GM12878 (cell line): Measurements from ENCODE around the gene HMCES. TPM values are rescaled to one million over a fixed set of nuclear protein-coding genes. Genes with fewer than 3 reads are reported as not detected.

Source experiments
- ATAC-seq: fragments of 200-7000 bp; cut with Tn5 transposase; 3 replicates; pipeline ENCODE4 v1.9.1; 2020; ENCODE audit warnings: mild to moderate bottlenecking, moderate library complexity
- BruUV-seq: library from RNA; stranded (reverse); fragments of 400-500 nt; replicated peaks from 2 replicates; lab custom pipeline; 2021; lab: Mats Ljungman, UMichigan
- CTCF ChIA-PET: fragments of 300-600 bp; sonication (Branson Sonifier 250); formaldehyde crosslinking; extraction: SDS; loops from one replicate; lab custom pipeline; 2021; ENCODE audit warnings: inconsistent platforms; lab: Yijun Ruan, JAX
- POLR2A ChIA-PET: fragments of 350-600 bp; formaldehyde crosslinking; extraction: SDS; loops from one replicate; lab custom pipeline; 2021; ENCODE audit warnings: inconsistent platforms; lab: Charles Lee
- RAD21 ChIA-PET: fragments of 300-600 bp; sonication (Branson Sonifier 250); formaldehyde crosslinking; loops from one replicate; lab custom pipeline; 2023; ENCODE audit warnings: antibody characterized with exemption; ENCODE audit not compliant: unreplicated experiment; lab: Charles Lee
- SMC1A ChIA-PET: fragments of 300-600 bp; sonication (Branson Sonifier 250); formaldehyde crosslinking; loops from one replicate; lab custom pipeline; 2023; ENCODE audit not compliant: unreplicated experiment, uncharacterized antibody; lab: Charles Lee
- DNase-seq: peaks from one replicate; pipeline ENCODE4 v3.0.0-alpha.2; 2011; ENCODE audit warnings: low read depth, low spot score
- FAIRE-seq: peaks from 3 replicates; lab custom pipeline; 2011; peaks lifted over from hg19 to GRCh38; lab: Jason Lieb, UNC
- H2AFZ ChIP-seq: 2 replicates; pipeline ENCODE4 v1.6.0; 2011; ENCODE audit warnings: low read depth, low read length, control low read depth; ENCODE audit not compliant: control insufficient read depth
- H3K27ac ChIP-seq: 2 replicates; pipeline ENCODE4 v1.5.1; 2011; ENCODE audit warnings: control low read depth; ENCODE audit not compliant: control insufficient read depth, insufficient read depth
- H3K27me3 ChIP-seq, 2 experiments: replicated peaks in 1 of 2; 2 replicates each; pipeline versions ENCODE4 v1.6.0 to v1.6.1; 2011; ENCODE audit warnings: low read length in 1 of 2; ENCODE audit not compliant: control insufficient read depth in 2 of 2, insufficient read depth in 2 of 2
- H3K36me3 ChIP-seq, 2 experiments: 2 replicates each; pipeline ENCODE4 v1.5.1; 2011; ENCODE audit warnings: low read length in 1 of 2; ENCODE audit not compliant: control insufficient read depth in 2 of 2, insufficient read depth in 2 of 2
- H3K4me1 ChIP-seq: 2 replicates; pipeline ENCODE4 v1.6.1; 2011; ENCODE audit warnings: mild to moderate bottlenecking, low read length, moderate library complexity, mixed read lengths; ENCODE audit not compliant: control insufficient read depth, insufficient read depth
- H3K4me2 ChIP-seq: 2 replicates; pipeline ENCODE4 v1.6.0; 2011; ENCODE audit warnings: control low read depth; ENCODE audit not compliant: control insufficient read depth, insufficient read depth
- H3K4me3 ChIP-seq: fragments of 200-600 bp; sonication (generic); 2 replicates; pipeline ENCODE4 v1.5.1; 2016
- H3K79me2 ChIP-seq: 2 replicates; pipeline ENCODE4 v1.6.0; 2011; ENCODE audit warnings: low read length; ENCODE audit not compliant: control insufficient read depth, insufficient read depth
- H3K9ac ChIP-seq: 2 replicates; pipeline ENCODE4 v1.8.0; 2011; ENCODE audit warnings: low read length, control low read depth, mixed read lengths; ENCODE audit not compliant: control insufficient read depth, insufficient read depth
- H3K9me3 ChIP-seq: replicated peaks from 3 replicates; pipeline ENCODE4 v1.5.1; 2011; ENCODE audit warnings: mild to moderate bottlenecking, low read length; ENCODE audit not compliant: control insufficient read depth, insufficient read depth
- H4K20me1 ChIP-seq: 2 replicates; pipeline ENCODE4 v1.6.0; 2011; ENCODE audit not compliant: control insufficient read depth, insufficient read depth
- FOXM1 ChIP-seq: IDR thresholded peaks from 2 replicates; pipeline ENCODE4 v1.6.1; 2012; ENCODE audit warnings: low read depth, mild to moderate bottlenecking, inconsistent platforms, low read length, moderate library complexity
- HCFC1 ChIP-seq: fragments of 150-350 bp; IDR thresholded peaks from 2 replicates; pipeline ENCODE4 v1.6.1; 2014; ENCODE audit warnings: low read length
- HDAC6 ChIP-seq: fragments of 200-600 bp; sonication (generic); IDR thresholded peaks from one replicate; pipeline ENCODE4 v1.8.0; 2017; ENCODE audit warnings: antibody characterized with exemption; ENCODE audit not compliant: unreplicated experiment
- NBN ChIP-seq: fragments of 450-650 bp; IDR thresholded peaks from 2 replicates; pipeline ENCODE4 v1.6.1; 2016
- NFYB ChIP-seq: IDR thresholded peaks from 2 replicates; pipeline ENCODE4 v1.6.1; 2011; ENCODE audit warnings: low read depth, mild to moderate bottlenecking, low read length, improper control_type of control experiment, moderate library complexity; ENCODE audit not compliant: insufficient read depth
- NR2C1 ChIP-seq: fragments of 450-650 bp; IDR thresholded peaks from 2 replicates; pipeline ENCODE4 v1.6.1; 2017; ENCODE audit warnings: antibody characterized with exemption, mild to moderate bottlenecking, moderate library complexity
- SMAD1 ChIP-seq: fragments of 450-650 bp; IDR thresholded peaks from 2 replicates; pipeline ENCODE4 v1.6.1; 2018; ENCODE audit warnings: mild to moderate bottlenecking, low read depth; ENCODE audit not compliant: partially characterized antibody
- SMAD5 ChIP-seq: IDR thresholded peaks from 2 replicates; pipeline ENCODE4 v1.6.1; 2016; ENCODE audit warnings: antibody characterized with exemption, low read depth
- SPI1 ChIP-seq: IDR thresholded peaks from 2 replicates; pipeline ENCODE4 v1.6.1; 2011; ENCODE audit warnings: low read depth, mild to moderate bottlenecking, low read length, moderate library complexity, borderline replicate concordance; ENCODE audit not compliant: insufficient read depth
- SREBF2 ChIP-seq: IDR thresholded peaks from 2 replicates; pipeline ENCODE4 v1.6.1; 2012; ENCODE audit warnings: mild to moderate bottlenecking, low read length
- SUPT20H ChIP-seq: IDR thresholded peaks from 2 replicates; pipeline ENCODE4 v1.6.1; 2011; ENCODE audit warnings: low read depth, mild to moderate bottlenecking, low read length, moderate library complexity, borderline replicate concordance; ENCODE audit not compliant: control insufficient read depth
- TCF3 ChIP-seq: IDR thresholded peaks from 2 replicates; pipeline ENCODE4 v1.6.1; 2012; ENCODE audit warnings: low read depth, mild to moderate bottlenecking, low read length, borderline replicate concordance; ENCODE audit not compliant: insufficient read depth
- ZNF274 ChIP-seq: IDR thresholded peaks from one replicate; pipeline ENCODE4 v1.8.0; 2011; ENCODE audit not compliant: insufficient read length, insufficient read depth
- ZNF384 ChIP-seq: IDR thresholded peaks from 2 replicates; pipeline ENCODE4 v1.6.1; 2012; ENCODE audit warnings: low read depth, mild to moderate bottlenecking, low read length, improper control_type of control experiment, borderline replicate concordance
- WGBS: methylation state at CpG from one replicate; pipeline ENCODE4 v1.1.6; 2016; ENCODE audit warnings: low lambda C conversion rate; ENCODE audit not compliant: insufficient replicate concordance, insufficient coverage; ENCODE audit errors: missing lambda C conversion rate; 5-methylcytosine and 5-hydroxymethylcytosine counted together
- in situ Hi-C: fragments of 300-500 bp; cut with MboI; formaldehyde crosslinking; loops from 9 replicates; pipeline ENCODE4 v1.14.3; 2018; ENCODE audit warnings: mixed read lengths
- intact Hi-C: fragments of 100-400 bp; cut with micrococcal nuclease; formaldehyde crosslinking; loops from one replicate; pipeline ENCODE4 v1.14.2; 2022; ENCODE audit not compliant: unreplicated experiment
- polyA plus RNA-seq, 11 experiments: library from polyadenylated mRNA; depleted of rRNA in 4 of 11; unstranded in 6 of 11; stranded (reverse) in 5 of 11; fragments of >200 nt; fragmentation: Nextera tagmentation in 4 of 11; fragmentation: Illumina TruSeq in 1 of 11; extraction: Ambion mirVana in 4 of 11; extraction: Trizol in 1 of 11; gene quantifications; 1 replicate in 1 of 11; 2 replicates in 10 of 11; pipeline versions ENCODE4 v1.2.1 to v1.2.3, GENCODE V29; 2011 to 2016; ENCODE audit warnings: inconsistent platforms in 2 of 11, missing spikeins in 2 of 11, low read depth in 1 of 11
- total RNA-seq, 4 experiments: library from RNA; depleted of rRNA in 3 of 4; stranded (reverse); fragments of >200 nt in 3 of 4; fragmentation: Illumina TruSeq in 1 of 4; extraction: Trizol in 1 of 4; gene quantifications; 2 replicates each; pipeline versions ENCODE4 v1.2.1 to v1.2.3, GENCODE V29; 2013 to 2021
- TF ChIP-seq, protein P1 (sequence below): IDR thresholded peaks from 2 replicates; pipeline ENCODE4 v1.6.1; 2012; ENCODE audit warnings: low read depth, low read length, improper control_type of control experiment
- TF ChIP-seq, protein P2 (sequence below): IDR thresholded peaks from 2 replicates; pipeline ENCODE4 v1.6.1; 2012; ENCODE audit warnings: improper control_type of control experiment, low read depth, low read length; ENCODE audit not compliant: insufficient replicate concordance
- TF ChIP-seq, protein P3 (sequence below): IDR thresholded peaks from 2 replicates; pipeline ENCODE4 v1.6.1; 2011; ENCODE audit warnings: borderline replicate concordance, low read depth, mild to moderate bottlenecking, moderate library complexity, low read length; ENCODE audit not compliant: insufficient read depth, poor library complexity, severe bottlenecking

Gene HMCES
- total and polyA plus RNA-seq, 10 of the 15 experiments (the other 5 are each of a cell fraction or from before 2014, with no cell fraction given), result 12.4 to 49.8 (median 27.0) TPM

DNA sequence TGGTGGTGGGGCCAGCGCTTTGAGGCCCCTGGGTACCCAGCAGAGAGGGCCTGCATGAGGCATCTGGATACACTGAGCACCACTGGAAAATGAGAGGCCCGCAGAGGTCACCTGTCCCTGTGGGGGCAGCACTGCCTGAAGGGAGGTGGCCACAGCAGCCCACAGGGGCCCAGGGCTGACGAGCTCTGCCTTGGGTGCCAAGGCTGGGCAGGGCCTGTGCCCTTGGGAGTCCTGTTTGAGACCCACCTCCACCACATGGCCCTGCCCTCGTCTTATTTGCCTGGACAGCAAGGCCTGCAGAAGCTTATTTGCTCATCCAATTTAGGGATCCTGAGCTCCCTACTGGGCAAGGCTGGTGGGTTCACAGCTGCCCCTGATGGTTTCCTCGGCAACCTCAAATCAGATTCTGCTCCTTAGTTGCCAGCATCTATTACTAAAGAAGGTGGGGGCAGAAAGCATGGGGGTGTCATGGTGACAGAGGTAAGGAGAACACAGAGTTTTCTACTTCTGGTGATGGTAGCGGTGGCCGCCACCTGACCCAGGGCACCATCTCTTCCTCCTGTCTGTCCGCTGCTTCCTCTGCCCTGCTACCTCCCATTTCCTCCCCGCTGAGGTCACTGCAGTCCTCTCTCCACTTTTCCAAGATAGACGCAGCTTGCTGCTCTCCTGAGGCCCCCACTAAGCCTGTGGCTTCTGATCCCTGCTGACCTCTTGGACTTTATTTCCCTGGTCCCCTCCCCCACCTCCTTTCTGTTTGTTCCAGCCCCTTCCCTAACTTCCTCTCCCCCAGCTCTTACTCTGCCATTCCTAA, 62.9 kb downstream of the HMCES start:
- ChIA-PET POLR2A (interaction anchor here (0.7 kb wide), 1 partner anchor 1339 kb away, joined by 3 read pairs; no protein-coding TSS in a partner anchor), SMC1A (interaction anchor here (0.6 kb wide), 1 partner anchor 649 kb away, joined by 3 read pairs; no protein-coding TSS in a partner anchor), RAD21 (no interaction called here), CTCF (no interaction called here)
- BruUV-seq, result no TSS peak
- ATAC-seq (no peak), DNase-seq (no peak), FAIRE-seq (no peak)
- in situ Hi-C loops (no loop called here), intact Hi-C loops (no loop called here)
- Histone ChIP-seq H3K4me3 (no peak overlapping the region), H3K4me1 (no peaks in the 10 kb centered on the region), H3K27me3 (no peaks in the 10 kb centered on the region; a peak in 1 of 4 replicates), H3K4me2 (no peak overlapping the region), H3K9ac (no peak overlapping the region), H4K20me1 (no peaks in the 10 kb centered on the region), H3K27ac (no peak overlapping the region), H3K9me3 (no peaks in the 10 kb centered on the region), H2AFZ (no peak overlapping the region), H3K36me3 (no peaks in the 10 kb centered on the region), H3K79me2 (no peaks in the 10 kb centered on the region)
- no peak for TF ChIP-seq NBN
- TF ChIP-seq SUPT20H, result no peak
- no peak for TF ChIP-seq SMAD5
- TF ChIP-seq SPI1, result no peak
- TF ChIP-seq, protein P1, sequence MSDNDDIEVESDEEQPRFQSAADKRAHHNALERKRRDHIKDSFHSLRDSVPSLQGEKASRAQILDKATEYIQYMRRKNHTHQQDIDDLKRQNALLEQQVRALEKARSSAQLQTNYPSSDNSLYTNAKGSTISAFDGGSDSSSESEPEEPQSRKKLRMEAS, result no peak
- TF ChIP-seq, protein P2, sequence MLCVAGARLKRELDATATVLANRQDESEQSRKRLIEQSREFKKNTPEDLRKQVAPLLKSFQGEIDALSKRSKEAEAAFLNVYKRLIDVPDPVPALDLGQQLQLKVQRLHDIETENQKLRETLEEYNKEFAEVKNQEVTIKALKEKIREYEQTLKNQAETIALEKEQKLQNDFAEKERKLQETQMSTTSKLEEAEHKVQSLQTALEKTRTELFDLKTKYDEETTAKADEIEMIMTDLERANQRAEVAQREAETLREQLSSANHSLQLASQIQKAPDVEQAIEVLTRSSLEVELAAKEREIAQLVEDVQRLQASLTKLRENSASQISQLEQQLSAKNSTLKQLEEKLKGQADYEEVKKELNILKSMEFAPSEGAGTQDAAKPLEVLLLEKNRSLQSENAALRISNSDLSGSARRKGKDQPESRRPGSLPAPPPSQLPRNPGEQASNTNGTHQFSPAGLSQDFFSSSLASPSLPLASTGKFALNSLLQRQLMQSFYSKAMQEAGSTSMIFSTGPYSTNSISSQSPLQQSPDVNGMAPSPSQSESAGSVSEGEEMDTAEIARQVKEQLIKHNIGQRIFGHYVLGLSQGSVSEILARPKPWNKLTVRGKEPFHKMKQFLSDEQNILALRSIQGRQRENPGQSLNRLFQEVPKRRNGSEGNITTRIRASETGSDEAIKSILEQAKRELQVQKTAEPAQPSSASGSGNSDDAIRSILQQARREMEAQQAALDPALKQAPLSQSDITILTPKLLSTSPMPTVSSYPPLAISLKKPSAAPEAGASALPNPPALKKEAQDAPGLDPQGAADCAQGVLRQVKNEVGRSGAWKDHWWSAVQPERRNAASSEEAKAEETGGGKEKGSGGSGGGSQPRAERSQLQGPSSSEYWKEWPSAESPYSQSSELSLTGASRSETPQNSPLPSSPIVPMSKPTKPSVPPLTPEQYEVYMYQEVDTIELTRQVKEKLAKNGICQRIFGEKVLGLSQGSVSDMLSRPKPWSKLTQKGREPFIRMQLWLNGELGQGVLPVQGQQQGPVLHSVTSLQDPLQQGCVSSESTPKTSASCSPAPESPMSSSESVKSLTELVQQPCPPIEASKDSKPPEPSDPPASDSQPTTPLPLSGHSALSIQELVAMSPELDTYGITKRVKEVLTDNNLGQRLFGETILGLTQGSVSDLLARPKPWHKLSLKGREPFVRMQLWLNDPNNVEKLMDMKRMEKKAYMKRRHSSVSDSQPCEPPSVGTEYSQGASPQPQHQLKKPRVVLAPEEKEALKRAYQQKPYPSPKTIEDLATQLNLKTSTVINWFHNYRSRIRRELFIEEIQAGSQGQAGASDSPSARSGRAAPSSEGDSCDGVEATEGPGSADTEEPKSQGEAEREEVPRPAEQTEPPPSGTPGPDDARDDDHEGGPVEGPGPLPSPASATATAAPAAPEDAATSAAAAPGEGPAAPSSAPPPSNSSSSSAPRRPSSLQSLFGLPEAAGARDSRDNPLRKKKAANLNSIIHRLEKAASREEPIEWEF, result no peak
- no peak for TF ChIP-seq HDAC6
- no peak for TF ChIP-seq FOXM1
- no peak for TF ChIP-seq NR2C1
- TF ChIP-seq ZNF274, result no peak
- no peak for TF ChIP-seq NFYB
- TF ChIP-seq HCFC1, result no peak
- TF ChIP-seq SMAD1, result no peak
- no peak for TF ChIP-seq SREBF2
- no peak for TF ChIP-seq TCF3
- TF ChIP-seq, protein P3, sequence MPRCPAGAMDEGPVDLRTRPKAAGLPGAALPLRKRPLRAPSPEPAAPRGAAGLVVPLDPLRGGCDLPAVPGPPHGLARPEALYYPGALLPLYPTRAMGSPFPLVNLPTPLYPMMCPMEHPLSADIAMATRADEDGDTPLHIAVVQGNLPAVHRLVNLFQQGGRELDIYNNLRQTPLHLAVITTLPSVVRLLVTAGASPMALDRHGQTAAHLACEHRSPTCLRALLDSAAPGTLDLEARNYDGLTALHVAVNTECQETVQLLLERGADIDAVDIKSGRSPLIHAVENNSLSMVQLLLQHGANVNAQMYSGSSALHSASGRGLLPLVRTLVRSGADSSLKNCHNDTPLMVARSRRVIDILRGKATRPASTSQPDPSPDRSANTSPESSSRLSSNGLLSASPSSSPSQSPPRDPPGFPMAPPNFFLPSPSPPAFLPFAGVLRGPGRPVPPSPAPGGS, result no peak
- no peak for TF ChIP-seq ZNF384
- 55% methylated on average over 10 of the region's 10 CpGs for WGBS
